OCI-LY1 (cell line): ENCODE data around the gene PLVAP.

Experiments used
- EZH2 ChIP-seq: fragments of 200-600 bp; sonication (generic), shearing (Covaris generic); IDR thresholded peaks from 2 replicates; pipeline ENCODE4 v1.8.0; 2017; ENCODE audit warnings: borderline replicate concordance, mixed run types, mild to moderate bottlenecking, antibody characterized with exemption, low read length, moderate library complexity, mixed read lengths
- TF ChIP-seq, protein P1 (sequence below): fragments of 200-600 bp; sonication (generic), shearing (Covaris generic); IDR thresholded peaks from 2 replicates; pipeline ENCODE4 v1.5.1; 2017; ENCODE audit warnings: mild to moderate bottlenecking, antibody characterized with exemption, low read length, moderate library complexity, mixed read lengths

GRCh38 chr19:17411801-17412200 is 34.7 kb upstream of the PLVAP start:
- no peak for TF ChIP-seq EZH2
- TF ChIP-seq, protein P1, sequence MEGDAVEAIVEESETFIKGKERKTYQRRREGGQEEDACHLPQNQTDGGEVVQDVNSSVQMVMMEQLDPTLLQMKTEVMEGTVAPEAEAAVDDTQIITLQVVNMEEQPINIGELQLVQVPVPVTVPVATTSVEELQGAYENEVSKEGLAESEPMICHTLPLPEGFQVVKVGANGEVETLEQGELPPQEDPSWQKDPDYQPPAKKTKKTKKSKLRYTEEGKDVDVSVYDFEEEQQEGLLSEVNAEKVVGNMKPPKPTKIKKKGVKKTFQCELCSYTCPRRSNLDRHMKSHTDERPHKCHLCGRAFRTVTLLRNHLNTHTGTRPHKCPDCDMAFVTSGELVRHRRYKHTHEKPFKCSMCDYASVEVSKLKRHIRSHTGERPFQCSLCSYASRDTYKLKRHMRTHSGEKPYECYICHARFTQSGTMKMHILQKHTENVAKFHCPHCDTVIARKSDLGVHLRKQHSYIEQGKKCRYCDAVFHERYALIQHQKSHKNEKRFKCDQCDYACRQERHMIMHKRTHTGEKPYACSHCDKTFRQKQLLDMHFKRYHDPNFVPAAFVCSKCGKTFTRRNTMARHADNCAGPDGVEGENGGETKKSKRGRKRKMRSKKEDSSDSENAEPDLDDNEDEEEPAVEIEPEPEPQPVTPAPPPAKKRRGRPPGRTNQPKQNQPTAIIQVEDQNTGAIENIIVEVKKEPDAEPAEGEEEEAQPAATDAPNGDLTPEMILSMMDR = no peak
